Gastrocnemius medialis (tissue), 4 donors: ENCODE results near the gene TERB2. TPM values are rescaled to one million over a fixed set of nuclear protein-coding genes. Genes with fewer than 3 reads are reported as not detected.
A peak's percentile ranks its signal among the peaks of the same experiment; 100 is the strongest.
"Not testable (repeated sequence)": the region's sequence is repeated elsewhere in the genome, so short reads cannot be mapped to it uniquely, and the experiment has no call there.

Source experiments
- ATAC-seq, 2 donors: fragments of 150-250 bp; one replicate each; pipeline ENCODE4 v1.9.1; 2016
- DNase-seq, 2 donors: peaks; one replicate each; pipeline ENCODE4 v3.0.0-alpha.2; 2019
- H3K27ac ChIP-seq, 4 donors: fragments of 200-600 bp; sonication (generic); 1 replicate in 1 of 4; 2 replicates in 3 of 4; pipeline ENCODE4 v1.5.1; 2016 to 2018; ENCODE audit warnings: mild to moderate bottlenecking in 2 of 4, moderate library complexity in 1 of 4
- H3K27me3 ChIP-seq, 3 donors: fragments of 200-600 bp; sonication (generic) in 2 of 3; 1 replicate in 1 of 3; 2 replicates in 2 of 3; pipeline versions ENCODE4 v1.5.1 to v1.6.0; 2016 to 2019; ENCODE audit warnings: mild to moderate bottlenecking in 1 of 3, moderate library complexity in 1 of 3
- H3K36me3 ChIP-seq, 2 donors: fragments of 200-600 bp; sonication (generic) in 1 of 2; one replicate each; pipeline ENCODE4 v1.5.1; 2017 to 2018
- H3K4me1 ChIP-seq, 2 donors: fragments of 200-600 bp; sonication (generic) in 1 of 2; one replicate each; pipeline ENCODE4 v1.5.1; 2016 to 2017; ENCODE audit warnings: mild to moderate bottlenecking in 2 of 2
- H3K4me3 ChIP-seq, 4 donors: fragments of 200-600 bp; sonication (generic) in 3 of 4; 1 replicate in 1 of 4; 2 replicates in 3 of 4; pipeline ENCODE4 v1.5.1; 2016 to 2019; ENCODE audit warnings: mild to moderate bottlenecking in 2 of 4
- H3K9me3 ChIP-seq, 3 donors: fragments of 200-600 bp; sonication (generic) in 2 of 3; 1 replicate in 1 of 3; 2 replicates in 2 of 3; pipeline ENCODE4 v1.5.1; 2016 to 2019
- POLR2A ChIP-seq, 2 donors: fragments of 450-650 bp; IDR thresholded peaks; one replicate each; pipeline ENCODE4 v1.6.1; 2017; ENCODE audit warnings: antibody characterized with exemption in 2 of 2, mild to moderate bottlenecking in 2 of 2, moderate library complexity in 2 of 2
- in situ Hi-C, 4 donors: fragments of 200-750 bp; cut with MboI; loops; one replicate each; pipeline versions ENCODE4 v1.15.0 to v1.8.0; 2017; ENCODE audit warnings: low sequenced_read_pairs in 4 of 4
- intact Hi-C: fragments of 100-400 bp; cut with DNase I; formaldehyde crosslinking; loops from one replicate; pipeline ENCODE4 v1.15.1; 2023; ENCODE audit warnings: low total_unique reads
- total RNA-seq, 4 donors: library from RNA; depleted of rRNA; stranded (reverse); fragments of >200 nt; gene quantifications; one replicate each; pipeline versions ENCODE4 v1.1.0 to v1.2.3, GENCODE V29; 2016
- TF ChIP-seq, protein P1 (sequence below), 5 experiments: fragments of 450-650 bp in 3 of 5; fragments of 200-600 bp in 2 of 5; sonication (generic) in 2 of 5; IDR thresholded peaks in 4 of 5; conservative IDR thresholded peaks in 1 of 5; 1 replicate in 4 of 5; 2 replicates in 1 of 5; pipeline ENCODE4 v1.5.1; 2016 to 2019; ENCODE audit warnings: antibody characterized with exemption in 5 of 5, mild to moderate bottlenecking in 3 of 5, moderate library complexity in 3 of 5

TERB2 gene
- total RNA-seq, 4 donors from 2014 or later: not detected

DNA sequence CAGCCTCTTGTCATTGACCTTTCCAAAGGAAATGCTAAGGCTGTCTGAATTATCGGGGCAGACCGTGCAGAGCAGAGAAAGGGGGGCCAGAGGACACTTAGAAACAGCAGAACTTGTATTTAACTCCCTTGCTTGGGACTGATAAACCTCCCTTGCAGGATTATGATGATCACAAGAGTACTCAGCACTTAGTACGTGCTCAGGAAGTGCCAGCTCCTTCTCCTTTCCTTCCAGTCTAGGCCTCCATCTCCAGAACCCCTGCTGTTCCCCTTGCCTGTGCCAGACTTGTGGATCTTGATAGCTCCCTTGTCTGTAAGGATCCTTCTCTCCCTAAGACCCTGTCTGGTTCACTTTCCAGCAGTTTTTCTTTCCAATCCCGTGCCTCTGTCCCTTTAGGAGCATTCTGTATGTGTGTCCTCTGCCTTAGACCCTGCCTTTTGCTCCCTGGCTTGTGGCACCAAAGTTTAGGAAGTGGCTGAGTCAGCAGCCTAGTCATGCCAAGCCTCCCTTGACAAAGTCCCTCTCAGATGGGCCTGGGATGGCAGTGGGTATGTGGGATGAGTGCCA lies 67.3 kb downstream of the TERB2 start:
- H3K9me3 ChIP-seq: no peaks in the 10 kb centered on the region
- no peaks in the 10 kb centered on the region for H3K27me3 ChIP-seq
- H3K27ac ChIP-seq: peak overlapping the region; percentile 64 to 73 (median 68)
- TF ChIP-seq, protein P1, sequence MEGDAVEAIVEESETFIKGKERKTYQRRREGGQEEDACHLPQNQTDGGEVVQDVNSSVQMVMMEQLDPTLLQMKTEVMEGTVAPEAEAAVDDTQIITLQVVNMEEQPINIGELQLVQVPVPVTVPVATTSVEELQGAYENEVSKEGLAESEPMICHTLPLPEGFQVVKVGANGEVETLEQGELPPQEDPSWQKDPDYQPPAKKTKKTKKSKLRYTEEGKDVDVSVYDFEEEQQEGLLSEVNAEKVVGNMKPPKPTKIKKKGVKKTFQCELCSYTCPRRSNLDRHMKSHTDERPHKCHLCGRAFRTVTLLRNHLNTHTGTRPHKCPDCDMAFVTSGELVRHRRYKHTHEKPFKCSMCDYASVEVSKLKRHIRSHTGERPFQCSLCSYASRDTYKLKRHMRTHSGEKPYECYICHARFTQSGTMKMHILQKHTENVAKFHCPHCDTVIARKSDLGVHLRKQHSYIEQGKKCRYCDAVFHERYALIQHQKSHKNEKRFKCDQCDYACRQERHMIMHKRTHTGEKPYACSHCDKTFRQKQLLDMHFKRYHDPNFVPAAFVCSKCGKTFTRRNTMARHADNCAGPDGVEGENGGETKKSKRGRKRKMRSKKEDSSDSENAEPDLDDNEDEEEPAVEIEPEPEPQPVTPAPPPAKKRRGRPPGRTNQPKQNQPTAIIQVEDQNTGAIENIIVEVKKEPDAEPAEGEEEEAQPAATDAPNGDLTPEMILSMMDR (IDR thresholded peaks at IDR 0.05 in 4 of 5, conservative IDR thresholded peaks at IDR 0.05 in 1 of 5): no peak
- no peak for TF ChIP-seq POLR2A (IDR thresholded peaks at IDR 0.05)
- in situ Hi-C loops: loop anchor here in 1 of 4 donors (10.0 kb wide), 1 partner anchor 359 kb away; the partner anchor contains the start of gene SPG11
- peak; percentile 28 to 41 for ATAC-seq
- no peaks in the 10 kb centered on the region for H3K4me1 ChIP-seq
- peak overlapping the region; percentile 62 to 86 (median 78) for H3K4me3 ChIP-seq
- intact Hi-C loops: no loop called here
- H3K36me3 ChIP-seq: no peaks in the 10 kb centered on the region
- no peak for DNase-seq

DNA sequence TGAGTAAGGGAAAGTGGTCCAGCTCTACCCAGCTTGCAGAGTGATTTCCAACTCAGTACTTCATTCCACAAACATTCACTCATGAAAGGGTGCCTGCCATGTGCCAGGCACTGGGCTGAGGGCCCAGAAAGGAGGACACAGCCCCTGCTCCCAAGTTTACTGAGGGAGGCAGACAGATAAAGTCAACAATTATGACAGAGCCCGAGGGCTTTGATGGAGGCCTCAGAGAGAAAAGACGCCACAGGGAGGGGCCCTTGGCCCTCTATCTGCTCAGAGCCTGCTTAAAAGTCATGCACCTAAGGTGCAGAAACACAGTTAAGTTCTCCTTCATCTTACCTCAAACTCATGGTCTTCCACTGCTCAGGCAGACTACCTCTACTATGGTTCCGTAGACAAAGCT lies 68.2 kb downstream of the TERB2 start:
- H3K27ac ChIP-seq, DNase-seq, H3K27me3 ChIP-seq, H3K4me1 ChIP-seq, H3K9me3 ChIP-seq, H3K36me3 ChIP-seq, H3K4me3 ChIP-seq, ATAC-seq: not testable (repeated sequence)
- in situ Hi-C loops: loop anchor here in 2 of 4 donors (10.0 to 25.0 kb wide), 2 partner anchors 162 to 360 kb away; partner anchors contain the start of gene SPG11 (in 1 of the 2)
- intact Hi-C loops: loop anchor here (5.0 kb wide), 1 partner anchor 167 kb away; no protein-coding TSS in a partner anchor

GRCh38 chr15:45025627-45026026 lies 69.1 kb downstream of the TERB2 start:
- H3K36me3 ChIP-seq, H3K9me3 ChIP-seq, DNase-seq, H3K27ac ChIP-seq, H3K4me1 ChIP-seq, H3K4me3 ChIP-seq, ATAC-seq, H3K27me3 ChIP-seq: not testable (repeated sequence)
- in situ Hi-C loops: loop anchor here in 2 of 4 donors (10.0 to 25.0 kb wide), 2 partner anchors 163 to 361 kb away; partner anchors contain the start of gene SPG11 (in 1 of the 2)
- intact Hi-C loops: loop anchor here (5.0 kb wide), 1 partner anchor 168 kb away; no protein-coding TSS in a partner anchor

DNA sequence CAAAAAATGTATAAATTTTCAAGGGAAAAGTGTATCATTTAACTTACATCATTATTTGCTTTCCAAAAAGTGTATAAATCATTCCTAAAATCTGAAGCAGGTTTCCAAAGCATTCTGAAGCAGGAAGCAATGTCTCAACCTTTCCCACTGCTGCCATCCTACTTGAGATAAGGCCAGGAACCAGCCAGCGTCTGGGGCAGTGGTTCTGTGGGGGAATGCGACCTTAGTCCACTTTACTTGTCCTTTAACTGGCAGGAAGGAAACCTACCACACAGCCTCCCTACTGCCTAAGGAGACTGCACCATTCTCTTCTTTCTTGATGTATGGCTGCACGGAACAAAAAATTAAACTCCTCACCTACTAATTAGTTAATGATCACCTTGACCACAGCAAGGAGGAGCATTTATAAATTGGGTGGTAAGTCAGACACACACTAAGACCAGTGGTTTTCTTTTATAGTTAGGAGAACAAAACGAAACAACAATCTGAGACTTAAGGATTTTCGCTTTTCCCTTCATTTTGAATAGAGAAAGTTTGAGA lies 70.2 kb downstream of the TERB2 start:
- intact Hi-C loops: loop anchor here (5.0 kb wide), 1 partner anchor 169 kb away; no protein-coding TSS in a partner anchor

DNA sequence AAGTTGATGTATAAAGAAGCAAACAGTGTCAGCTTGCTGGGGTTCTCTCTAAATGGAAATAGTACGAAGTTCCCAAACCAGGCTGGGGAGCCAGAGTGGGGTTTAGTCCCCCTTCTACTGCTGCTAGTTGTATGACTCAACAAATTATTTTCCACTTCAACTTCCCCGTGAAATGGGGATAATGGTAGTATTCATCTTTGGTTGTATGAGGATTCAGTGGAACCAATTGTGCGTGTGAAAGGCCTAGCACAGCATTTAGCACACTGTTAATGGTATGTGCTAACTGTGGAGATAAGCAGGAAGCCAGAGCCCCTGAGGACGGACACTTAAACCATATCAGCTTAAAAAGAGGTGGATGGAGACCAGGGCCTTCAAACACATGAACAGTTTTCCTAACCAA lies 70.7 kb downstream of the TERB2 start:
- Histone ChIP-seq H3K4me1 (no peaks in the 10 kb centered on the region), H3K27ac (no peak overlapping the region), H3K4me3 (no peak overlapping the region), H3K27me3 (no peaks in the 10 kb centered on the region), H3K36me3 (no peaks in the 10 kb centered on the region), H3K9me3 (no peaks in the 10 kb centered on the region)
- TF ChIP-seq, protein P1 (IDR thresholded peaks at IDR 0.05 in 4 of 5, conservative IDR thresholded peaks at IDR 0.05 in 1 of 5): no peak
- no peak for TF ChIP-seq POLR2A (IDR thresholded peaks at IDR 0.05)
- ATAC-seq (no peak), DNase-seq (no peak)
- intact Hi-C loops: loop anchor here (5.0 kb wide), 1 partner anchor 170 kb away; no protein-coding TSS in a partner anchor
- in situ Hi-C loops: loop anchor here in 2 of 4 donors (10.0 to 25.0 kb wide), 2 partner anchors 165 to 362 kb away; partner anchors contain the start of gene SPG11 (in 1 of the 2)

More for the DNA sequence above, 70.2 kb downstream of the TERB2 start:
- ATAC-seq: no peak
- Histone ChIP-seq H3K27me3 (no peaks in the 10 kb centered on the region), H3K9me3 (no peaks in the 10 kb centered on the region), H3K36me3 (no peaks in the 10 kb centered on the region), H3K27ac (no peak overlapping the region), H3K4me3 (no peak overlapping the region), H3K4me1 (no peaks in the 10 kb centered on the region)
- no peak for DNase-seq
- TF ChIP-seq, protein P1 (IDR thresholded peaks at IDR 0.05 in 4 of 5, conservative IDR thresholded peaks at IDR 0.05 in 1 of 5): no peak
- TF ChIP-seq POLR2A (IDR thresholded peaks at IDR 0.05): no peak
- in situ Hi-C loops: loop anchor here in 2 of 4 donors (10.0 to 25.0 kb wide), 2 partner anchors 164 to 362 kb away; partner anchors contain the start of gene SPG11 (in 1 of the 2)

Other genes starting within 250 kb of the TERB2 start
- under 1 TPM in 1 of 4 donors, not detected in 3; 0.13 TPM for gene PATL2, start 245.4 kb upstream of the TERB2 start, total RNA-seq
- 1,000 to 10,000 TPM in 2 of 4 donors, 100 to 1,000 TPM in 2; 787 to 1,106 (median 928) TPM for gene B2M, start 245.2 kb upstream of the TERB2 start, total RNA-seq
- gene TRIM69, start 220.2 kb upstream of the TERB2 start, total RNA-seq: 10 to 100 TPM; 13.5 to 20.8 (median 17.6) TPM
- gene SORD, start 66.5 kb downstream of the TERB2 start, total RNA-seq: 10 to 100 TPM in 1 of 4 donors, 1 to 10 TPM in 3; 2.6 to 11.6 (median 3.6) TPM
- not detected for gene DUOX2, start 157.5 kb downstream of the TERB2 start, total RNA-seq
- not detected for gene DUOXA2, start 157.6 kb downstream of the TERB2 start, total RNA-seq
- gene DUOXA1, start 173.2 kb downstream of the TERB2 start, total RNA-seq: not detected
- gene DUOX1, start 173.3 kb downstream of the TERB2 start, total RNA-seq: under 1 TPM in 3 of 4 donors, not detected in 1; 0.07 to 0.56 (median 0.13) TPM
- 1 to 10 TPM in 3 of 4 donors, under 1 TPM in 1; 0.80 to 3.3 (median 1.7) TPM for gene SHF, start 231.3 kb downstream of the TERB2 start, total RNA-seq